ENCODE measurements around the gene FFAR1. TPM values are rescaled to one million over a fixed set of nuclear protein-coding genes. Genes with fewer than 3 reads are reported as not detected.
"Not testable (repeated sequence)": the region's sequence is repeated elsewhere in the genome, so short reads cannot be mapped to it uniquely, and the experiment has no call there.

The FFAR1 gene
- polyA plus RNA-seq, 3 donors, result 0.04 TPM; not detected in 2

GRCh38 chr19:35378356-35378755, 30.7 kb downstream of the FFAR1 start:
- Histone ChIP-seq H2AFZ (ENCODE audit: insufficient read depth, low read depth, low read length, poor library complexity, severe bottlenecking) (no peak overlapping the region), H3K27ac (ENCODE audit: low read depth in 1 of 2, low read length in 2 of 2) (no peak overlapping the region), H4K20me1 (ENCODE audit: insufficient read depth, low read length) (no peaks in the 10 kb centered on the region), H3K79me2 (ENCODE audit: insufficient read depth, low read length) (no peaks in the 10 kb centered on the region), H3K4me3 (replicated peaks in 1 of 3; ENCODE audit: low read depth in 2 of 3, low read length in 3 of 3) (no peak overlapping the region), H3K4me2 (replicated peaks; ENCODE audit: extremely low read depth, low read length, poor library complexity, severe bottlenecking) (no peak overlapping the region), H3K9ac (ENCODE audit: insufficient read depth, low read length, poor library complexity, severe bottlenecking) (no peak overlapping the region), H3K27me3 (ENCODE audit: control insufficient read depth in 2 of 2, insufficient read depth in 2 of 2, low read length in 2 of 2) (peaks cover 0 to 2% of the 10 kb centered on the region in 2 donors), H3K36me3 (replicated peaks in 1 of 2; ENCODE audit: control insufficient read depth in 1 of 2, insufficient read depth in 2 of 2, low read length in 2 of 2) (no peaks in the 10 kb centered on the region), H3K9me3 (replicated peaks in 1 of 2; ENCODE audit: control insufficient read depth in 1 of 2, insufficient read depth in 1 of 2, low read length in 2 of 2) (peaks cover 0 to 3% of the 10 kb centered on the region in 2 donors), H3K4me1 (ENCODE audit: control insufficient read depth in 1 of 2, insufficient read depth in 2 of 2, low read length in 2 of 2) (peaks cover 0 to 13% of the 10 kb centered on the region in 2 donors)
- no peak overlapping the region for H3K4me3 Mint-ChIP-seq
- intact Hi-C loops (cut with micrococcal nuclease), result no loop called here
- TF ChIP-seq CTCF (IDR thresholded peaks at IDR 0.05), result no peak
- no peaks in the 10 kb centered on the region for H3K36me3 Mint-ChIP-seq
- no peak for DNase-seq
- peaks cover 21 to 30% (median 23%) of the 10 kb centered on the region in 3 donors for H3K27me3 Mint-ChIP-seq (ENCODE audit: low read depth in 3 of 3)
- H3K4me1 Mint-ChIP-seq, result peaks cover 29% of the 10 kb centered on the region
- WGBS (ENCODE audit: insufficient coverage), result no CpG with 5 or more reads among the region's 3 CpGs
- H3K27ac Mint-ChIP-seq, result no peak overlapping the region
- H3K9me3 Mint-ChIP-seq, result peaks cover 0 to 15% (median 4%) of the 10 kb centered on the region in 7 donors

DNA sequence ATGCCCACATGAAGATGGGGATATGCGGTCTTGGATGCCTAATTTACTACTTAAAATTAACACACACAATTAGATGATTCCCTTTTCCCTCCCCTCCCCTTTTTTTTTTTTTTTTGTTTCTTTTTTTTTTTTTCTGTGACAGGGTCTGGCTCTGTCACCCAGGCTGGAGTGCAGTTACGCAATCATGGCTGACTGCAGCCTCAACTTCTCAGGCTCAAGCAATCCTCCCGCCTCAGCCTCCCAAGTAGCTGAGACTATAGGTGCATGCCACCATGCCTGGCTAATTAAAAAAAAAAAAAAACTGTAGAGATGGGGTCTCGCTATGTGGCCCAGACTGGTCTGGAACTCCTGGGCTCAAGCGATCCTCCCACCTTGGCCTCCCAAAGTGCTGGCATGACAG, 31.8 kb downstream of the FFAR1 start:
- H3K9ac ChIP-seq (ENCODE audit: insufficient read depth, low read length, poor library complexity, severe bottlenecking); H2AFZ ChIP-seq (ENCODE audit: insufficient read depth, low read depth, low read length, poor library complexity, severe bottlenecking); H3K4me3 ChIP-seq (replicated peaks in 1 of 3; ENCODE audit: low read depth in 2 of 3, low read length in 3 of 3); H3K9me3 ChIP-seq (replicated peaks in 1 of 2; ENCODE audit: control insufficient read depth in 1 of 2, insufficient read depth in 1 of 2, low read length in 2 of 2); H3K27ac Mint-ChIP-seq; H3K4me3 Mint-ChIP-seq; H4K20me1 ChIP-seq (ENCODE audit: insufficient read depth, low read length); H3K36me3 ChIP-seq (replicated peaks in 1 of 2; ENCODE audit: control insufficient read depth in 1 of 2, insufficient read depth in 2 of 2, low read length in 2 of 2); H3K79me2 ChIP-seq (ENCODE audit: insufficient read depth, low read length); DNase-seq; H3K4me2 ChIP-seq (replicated peaks; ENCODE audit: extremely low read depth, low read length, poor library complexity, severe bottlenecking); H3K27ac ChIP-seq (ENCODE audit: low read depth in 1 of 2, low read length in 2 of 2); intact Hi-C loops (cut with micrococcal nuclease); H3K27me3 ChIP-seq (ENCODE audit: control insufficient read depth in 2 of 2, insufficient read depth in 2 of 2, low read length in 2 of 2); H3K36me3 Mint-ChIP-seq: not testable (repeated sequence)
- H3K27me3 Mint-ChIP-seq (ENCODE audit: low read depth in 3 of 3), result peaks cover 17 to 29% (median 20%) of the 10 kb centered on the region in 3 donors
- peaks cover 0 to 20% (median 5%) of the 10 kb centered on the region in 7 donors for H3K9me3 Mint-ChIP-seq
- 100% methylated on average over 4 of the region's 5 CpGs for WGBS (ENCODE audit: insufficient coverage)
- H3K4me1 ChIP-seq (ENCODE audit: control insufficient read depth in 1 of 2, insufficient read depth in 2 of 2, low read length in 2 of 2), result peaks cover 0 to 13% of the 10 kb centered on the region in 2 donors
- peaks cover 21% of the 10 kb centered on the region for H3K4me1 Mint-ChIP-seq
